Measurements from ENCODE around the gene OR5L1.

OR5L1 gene

GRCh38 chr11:55849037-55849436 is 37.9 kb downstream of the OR5L1 start:
- no peaks in the 10 kb centered on the region for H3K27me3 ChIP-seq (ENCODE audit: insufficient read depth, poor library complexity, severe bottlenecking)
- DNase-seq (ENCODE audit: low read depth in 1 of 2, low spot score in 1 of 2), result no peak
- no peak overlapping the region for H3K27ac ChIP-seq (replicated peaks)
- no peak overlapping the region for H3K4me3 ChIP-seq (replicated peaks; ENCODE audit: insufficient read depth, low read length)
- TF ChIP-seq POLR2AphosphoS5 (IDR thresholded peaks at IDR 0.05; ENCODE audit: low read depth), result no peak

GRCh38 chr11:55852141-55852540 is 41.0 kb downstream of the OR5L1 start:
- Histone ChIP-seq H3K27ac (replicated peaks) (no peak overlapping the region), H3K4me3 (replicated peaks; ENCODE audit: insufficient read depth, low read length) (no peak overlapping the region), H3K27me3 (ENCODE audit: insufficient read depth, poor library complexity, severe bottlenecking) (no peaks in the 10 kb centered on the region)
- TF ChIP-seq CTCF (IDR thresholded peaks at IDR 0.05; ENCODE audit: insufficient read depth, low read length), result no peak
- TF ChIP-seq REST (IDR thresholded peaks at IDR 0.05; ENCODE audit: insufficient replicate concordance, low read depth), result no peak
- TF ChIP-seq SPI1 (IDR thresholded peaks at IDR 0.05; ENCODE audit: borderline replicate concordance, low read depth), result no peak
- no peak for TF ChIP-seq GABPA (IDR thresholded peaks at IDR 0.05; ENCODE audit: low read depth)
- TF ChIP-seq POLR2AphosphoS5 (IDR thresholded peaks at IDR 0.05; ENCODE audit: low read depth), result no peak
- DNase-seq (ENCODE audit: low read depth in 1 of 2, low spot score in 1 of 2), result no peak

GRCh38 chr11:55854704-55855103 is 43.5 kb downstream of the OR5L1 start:
- no peak overlapping the region for H3K4me3 ChIP-seq (replicated peaks; ENCODE audit: insufficient read depth, low read length)
- TF ChIP-seq GABPA (IDR thresholded peaks at IDR 0.05; ENCODE audit: low read depth), result no peak
- no peak for DNase-seq (ENCODE audit: low read depth in 1 of 2, low spot score in 1 of 2)
- no peaks in the 10 kb centered on the region for H3K27me3 ChIP-seq (ENCODE audit: insufficient read depth, poor library complexity, severe bottlenecking)
- no peak overlapping the region for H3K27ac ChIP-seq (replicated peaks)

Measured in HL-60 (cell line).